ENCODE measurements around the gene TSPAN2. TPM values are rescaled to one million over a fixed set of nuclear protein-coding genes. Genes with fewer than 3 reads are reported as not detected.
A peak's percentile ranks its signal among the peaks of the same experiment; 100 is the strongest.

Gene TSPAN2
- polyA plus RNA-seq, 1 donor from 2014 or later: 34.4 TPM

DNA sequence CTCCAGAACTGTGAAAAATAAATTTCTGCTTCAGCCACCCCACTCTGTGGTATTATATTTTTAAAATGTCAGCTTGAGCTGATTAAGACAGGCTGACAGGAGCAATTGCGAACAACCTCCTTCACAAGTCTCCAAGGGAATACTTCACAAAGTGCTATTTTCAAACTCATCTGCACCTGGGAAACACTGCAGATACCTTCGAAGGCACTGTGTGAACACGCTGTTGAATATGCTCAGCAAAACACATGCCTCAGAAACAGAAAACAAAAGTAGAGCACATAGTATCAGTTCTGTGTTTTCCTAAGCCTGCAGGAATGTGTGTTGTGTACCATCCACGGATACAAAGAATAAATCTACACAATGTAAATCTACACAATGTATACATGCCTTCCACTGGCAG, 10.6 kb downstream of the TSPAN2 start:
- H3F3A ChIP-seq (ENCODE audit: insufficient read depth, low read length, poor library complexity, severe bottlenecking): no peaks in the 10 kb centered on the region
- TF ChIP-seq EP300 (conservative IDR thresholded peaks at IDR 0.05; ENCODE audit: poor library complexity, severe bottlenecking): peak; percentile 79
- TF ChIP-seq POLR2AphosphoS5 (IDR thresholded peaks at IDR 0.05): peak; percentile 68
- no peak for TF ChIP-seq TAF1 (IDR thresholded peaks at IDR 0.05; ENCODE audit: low read depth)
- TF ChIP-seq, protein P1, sequence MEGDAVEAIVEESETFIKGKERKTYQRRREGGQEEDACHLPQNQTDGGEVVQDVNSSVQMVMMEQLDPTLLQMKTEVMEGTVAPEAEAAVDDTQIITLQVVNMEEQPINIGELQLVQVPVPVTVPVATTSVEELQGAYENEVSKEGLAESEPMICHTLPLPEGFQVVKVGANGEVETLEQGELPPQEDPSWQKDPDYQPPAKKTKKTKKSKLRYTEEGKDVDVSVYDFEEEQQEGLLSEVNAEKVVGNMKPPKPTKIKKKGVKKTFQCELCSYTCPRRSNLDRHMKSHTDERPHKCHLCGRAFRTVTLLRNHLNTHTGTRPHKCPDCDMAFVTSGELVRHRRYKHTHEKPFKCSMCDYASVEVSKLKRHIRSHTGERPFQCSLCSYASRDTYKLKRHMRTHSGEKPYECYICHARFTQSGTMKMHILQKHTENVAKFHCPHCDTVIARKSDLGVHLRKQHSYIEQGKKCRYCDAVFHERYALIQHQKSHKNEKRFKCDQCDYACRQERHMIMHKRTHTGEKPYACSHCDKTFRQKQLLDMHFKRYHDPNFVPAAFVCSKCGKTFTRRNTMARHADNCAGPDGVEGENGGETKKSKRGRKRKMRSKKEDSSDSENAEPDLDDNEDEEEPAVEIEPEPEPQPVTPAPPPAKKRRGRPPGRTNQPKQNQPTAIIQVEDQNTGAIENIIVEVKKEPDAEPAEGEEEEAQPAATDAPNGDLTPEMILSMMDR (IDR thresholded peaks at IDR 0.05; ENCODE audit: poor library complexity, severe bottlenecking): no peak
- TF ChIP-seq EZH2 (IDR thresholded peaks at IDR 0.05; ENCODE audit: borderline replicate concordance, insufficient read depth, low read length, poor library complexity, severe bottlenecking): no peak
- TF ChIP-seq MXI1 (conservative IDR thresholded peaks at IDR 0.05; ENCODE audit: poor library complexity, severe bottlenecking): peak; percentile 65
- TF ChIP-seq, protein P2, sequence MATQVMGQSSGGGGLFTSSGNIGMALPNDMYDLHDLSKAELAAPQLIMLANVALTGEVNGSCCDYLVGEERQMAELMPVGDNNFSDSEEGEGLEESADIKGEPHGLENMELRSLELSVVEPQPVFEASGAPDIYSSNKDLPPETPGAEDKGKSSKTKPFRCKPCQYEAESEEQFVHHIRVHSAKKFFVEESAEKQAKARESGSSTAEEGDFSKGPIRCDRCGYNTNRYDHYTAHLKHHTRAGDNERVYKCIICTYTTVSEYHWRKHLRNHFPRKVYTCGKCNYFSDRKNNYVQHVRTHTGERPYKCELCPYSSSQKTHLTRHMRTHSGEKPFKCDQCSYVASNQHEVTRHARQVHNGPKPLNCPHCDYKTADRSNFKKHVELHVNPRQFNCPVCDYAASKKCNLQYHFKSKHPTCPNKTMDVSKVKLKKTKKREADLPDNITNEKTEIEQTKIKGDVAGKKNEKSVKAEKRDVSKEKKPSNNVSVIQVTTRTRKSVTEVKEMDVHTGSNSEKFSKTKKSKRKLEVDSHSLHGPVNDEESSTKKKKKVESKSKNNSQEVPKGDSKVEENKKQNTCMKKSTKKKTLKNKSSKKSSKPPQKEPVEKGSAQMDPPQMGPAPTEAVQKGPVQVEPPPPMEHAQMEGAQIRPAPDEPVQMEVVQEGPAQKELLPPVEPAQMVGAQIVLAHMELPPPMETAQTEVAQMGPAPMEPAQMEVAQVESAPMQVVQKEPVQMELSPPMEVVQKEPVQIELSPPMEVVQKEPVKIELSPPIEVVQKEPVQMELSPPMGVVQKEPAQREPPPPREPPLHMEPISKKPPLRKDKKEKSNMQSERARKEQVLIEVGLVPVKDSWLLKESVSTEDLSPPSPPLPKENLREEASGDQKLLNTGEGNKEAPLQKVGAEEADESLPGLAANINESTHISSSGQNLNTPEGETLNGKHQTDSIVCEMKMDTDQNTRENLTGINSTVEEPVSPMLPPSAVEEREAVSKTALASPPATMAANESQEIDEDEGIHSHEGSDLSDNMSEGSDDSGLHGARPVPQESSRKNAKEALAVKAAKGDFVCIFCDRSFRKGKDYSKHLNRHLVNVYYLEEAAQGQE (IDR thresholded peaks at IDR 0.05; ENCODE audit: borderline replicate concordance): peak; percentile 60
- H3K36me3 ChIP-seq (ENCODE audit: insufficient read depth, low read length): no peaks in the 10 kb centered on the region
- no peaks in the 10 kb centered on the region for H3K79me2 ChIP-seq (replicated peaks; ENCODE audit: insufficient read depth, low read length)
- H4K20me1 ChIP-seq (ENCODE audit: insufficient read depth): no peaks in the 10 kb centered on the region
- peak overlapping the region; percentile 50 for H3K4me3 ChIP-seq (ENCODE audit: low read length)
- peak overlapping the region; percentile 44 for H3K4me2 ChIP-seq (ENCODE audit: low read length)
- H3K9me2 ChIP-seq (ENCODE audit: insufficient read depth, low read length): no peaks in the 10 kb centered on the region
- H2AFZ ChIP-seq (ENCODE audit: low read depth, low read length): no peak overlapping the region
- H3K9ac ChIP-seq (ENCODE audit: low read length): peak overlapping the region; percentile 51
- no peaks in the 10 kb centered on the region for H3K27me3 ChIP-seq (ENCODE audit: insufficient read depth, low read depth, low read length)
- H3K27ac ChIP-seq (ENCODE audit: low read length): peak overlapping the region; percentile 84
- no peaks in the 10 kb centered on the region for H3K9me3 ChIP-seq (ENCODE audit: low read length)

DNA sequence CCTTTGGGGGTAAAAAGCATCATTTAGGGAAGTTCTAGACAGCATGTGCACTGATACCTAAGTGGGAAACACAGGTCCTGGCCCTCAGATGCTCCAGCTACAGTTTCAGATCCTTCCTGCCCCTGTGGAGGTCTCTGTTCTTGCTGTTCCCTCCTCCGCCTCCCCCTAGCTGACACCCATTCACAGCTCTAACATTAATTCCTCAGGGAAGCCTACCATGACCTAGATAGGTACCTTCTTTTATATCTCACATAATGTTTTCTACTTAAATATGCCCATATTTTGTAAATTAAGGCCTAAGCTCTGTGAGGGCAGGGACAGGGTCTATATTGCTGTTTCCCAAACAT, 11.3 kb downstream of the TSPAN2 start:
- no peaks in the 10 kb centered on the region for H3F3A ChIP-seq (ENCODE audit: insufficient read depth, low read length, poor library complexity, severe bottlenecking)
- H3K79me2 ChIP-seq (replicated peaks; ENCODE audit: insufficient read depth, low read length): no peaks in the 10 kb centered on the region
- no peaks in the 10 kb centered on the region for H3K36me3 ChIP-seq (ENCODE audit: insufficient read depth, low read length)
- peak overlapping the region; percentile 84 for H3K27ac ChIP-seq (ENCODE audit: low read length)
- H3K9me3 ChIP-seq (ENCODE audit: low read length): no peaks in the 10 kb centered on the region
- no peak for TF ChIP-seq EZH2 (IDR thresholded peaks at IDR 0.05; ENCODE audit: borderline replicate concordance, insufficient read depth, low read length, poor library complexity, severe bottlenecking)
- no peak for TF ChIP-seq MXI1 (conservative IDR thresholded peaks at IDR 0.05; ENCODE audit: poor library complexity, severe bottlenecking)
- no peak for TF ChIP-seq TAF1 (IDR thresholded peaks at IDR 0.05; ENCODE audit: low read depth)
- TF ChIP-seq RAD21 (conservative IDR thresholded peaks at IDR 0.05): no peak
- TF ChIP-seq, protein P2 (IDR thresholded peaks at IDR 0.05; ENCODE audit: borderline replicate concordance): no peak
- TF ChIP-seq SMC3 (conservative IDR thresholded peaks at IDR 0.05; ENCODE audit: poor library complexity): no peak
- no peak for TF ChIP-seq POLR2AphosphoS5 (IDR thresholded peaks at IDR 0.05)
- no peak for TF ChIP-seq EP300 (conservative IDR thresholded peaks at IDR 0.05; ENCODE audit: poor library complexity, severe bottlenecking)
- TF ChIP-seq, protein P1 (IDR thresholded peaks at IDR 0.05; ENCODE audit: poor library complexity, severe bottlenecking): no peak
- H3K4me3 ChIP-seq (ENCODE audit: low read length): peak overlapping the region; percentile 50
- H3K9ac ChIP-seq (ENCODE audit: low read length): peak overlapping the region; percentile 51
- H3K27me3 ChIP-seq (ENCODE audit: insufficient read depth, low read depth, low read length): no peaks in the 10 kb centered on the region
- H3K4me2 ChIP-seq (ENCODE audit: low read length): no peak overlapping the region
- no peaks in the 10 kb centered on the region for H3K9me2 ChIP-seq (ENCODE audit: insufficient read depth, low read length)
- no peaks in the 10 kb centered on the region for H4K20me1 ChIP-seq (ENCODE audit: insufficient read depth)
- no peak overlapping the region for H2AFZ ChIP-seq (ENCODE audit: low read depth, low read length)

Data from neural cell (in vitro differentiated cells).